ENCODE results near the gene MLN.

MLN gene

GRCh38 chr6:33784787-33785186 is 19.0 kb downstream of the MLN start:
- H3K9me3 ChIP-seq (ENCODE audit: control insufficient read depth, low read length): no peaks in the 10 kb centered on the region
- no peaks in the 10 kb centered on the region for H3K27me3 ChIP-seq (ENCODE audit: control insufficient read depth, insufficient read depth, low read length)
- H3K9ac ChIP-seq: no peak overlapping the region
- peaks cover 23% of the 10 kb centered on the region for H3K4me1 ChIP-seq
- no peak overlapping the region for H3K27ac ChIP-seq
- H3K4me2 ChIP-seq (ENCODE audit: low read length): no peak overlapping the region
- TF ChIP-seq, protein P1, sequence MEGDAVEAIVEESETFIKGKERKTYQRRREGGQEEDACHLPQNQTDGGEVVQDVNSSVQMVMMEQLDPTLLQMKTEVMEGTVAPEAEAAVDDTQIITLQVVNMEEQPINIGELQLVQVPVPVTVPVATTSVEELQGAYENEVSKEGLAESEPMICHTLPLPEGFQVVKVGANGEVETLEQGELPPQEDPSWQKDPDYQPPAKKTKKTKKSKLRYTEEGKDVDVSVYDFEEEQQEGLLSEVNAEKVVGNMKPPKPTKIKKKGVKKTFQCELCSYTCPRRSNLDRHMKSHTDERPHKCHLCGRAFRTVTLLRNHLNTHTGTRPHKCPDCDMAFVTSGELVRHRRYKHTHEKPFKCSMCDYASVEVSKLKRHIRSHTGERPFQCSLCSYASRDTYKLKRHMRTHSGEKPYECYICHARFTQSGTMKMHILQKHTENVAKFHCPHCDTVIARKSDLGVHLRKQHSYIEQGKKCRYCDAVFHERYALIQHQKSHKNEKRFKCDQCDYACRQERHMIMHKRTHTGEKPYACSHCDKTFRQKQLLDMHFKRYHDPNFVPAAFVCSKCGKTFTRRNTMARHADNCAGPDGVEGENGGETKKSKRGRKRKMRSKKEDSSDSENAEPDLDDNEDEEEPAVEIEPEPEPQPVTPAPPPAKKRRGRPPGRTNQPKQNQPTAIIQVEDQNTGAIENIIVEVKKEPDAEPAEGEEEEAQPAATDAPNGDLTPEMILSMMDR (IDR thresholded peaks at IDR 0.05): no peak
- no peak overlapping the region for H2AFZ ChIP-seq
- H3K36me3 ChIP-seq (ENCODE audit: control insufficient read depth, insufficient read depth, low read length): no peaks in the 10 kb centered on the region
- H3K4me3 ChIP-seq (ENCODE audit: low read depth, low read length): no peak overlapping the region
- peaks cover 52% of the 10 kb centered on the region for H3K79me2 ChIP-seq

GRCh38 chr6:33783781-33784520 is 19.9 kb downstream of the MLN start:
- peaks cover 18% of the 10 kb centered on the region for H3K4me1 ChIP-seq
- no peak overlapping the region for H3K4me3 ChIP-seq (ENCODE audit: low read depth, low read length)
- no peaks in the 10 kb centered on the region for H3K9me3 ChIP-seq (ENCODE audit: control insufficient read depth, low read length)
- H3K27ac ChIP-seq: no peak overlapping the region
- no peaks in the 10 kb centered on the region for H3K36me3 ChIP-seq (ENCODE audit: control insufficient read depth, insufficient read depth, low read length)
- H3K27me3 ChIP-seq (ENCODE audit: control insufficient read depth, insufficient read depth, low read length): no peaks in the 10 kb centered on the region
- TF ChIP-seq, protein P1 (IDR thresholded peaks at IDR 0.05): no peak
- peaks cover 47% of the 10 kb centered on the region for H3K79me2 ChIP-seq
- no peak overlapping the region for H2AFZ ChIP-seq
- H3K9ac ChIP-seq: no peak overlapping the region
- H3K4me2 ChIP-seq (ENCODE audit: low read length): no peak overlapping the region

DNA sequence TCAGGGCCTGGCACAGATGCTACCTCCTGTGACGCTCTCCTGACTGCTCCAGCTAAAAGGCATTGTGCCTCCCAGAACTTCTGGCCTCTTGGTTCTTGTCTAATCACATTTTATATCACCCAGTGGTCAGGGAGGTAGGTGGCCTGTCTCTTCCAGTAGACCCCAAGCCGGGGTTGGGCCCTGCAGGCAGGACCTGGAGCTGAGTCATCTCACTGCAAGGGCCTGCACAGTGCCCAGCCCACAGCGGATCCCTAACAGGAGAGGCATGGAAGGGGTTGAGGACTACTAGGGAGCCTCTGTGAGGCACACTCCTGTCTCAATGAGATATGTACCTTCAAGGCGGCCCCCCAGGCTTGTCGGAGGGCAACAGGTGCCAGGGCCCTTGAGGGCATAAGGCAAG is 21.2 kb downstream of the MLN start:
- no peaks in the 10 kb centered on the region for H3K9me3 ChIP-seq (ENCODE audit: control insufficient read depth, low read length)
- no peak overlapping the region for H3K4me2 ChIP-seq (ENCODE audit: low read length)
- H3K27me3 ChIP-seq (ENCODE audit: control insufficient read depth, insufficient read depth, low read length): no peaks in the 10 kb centered on the region
- H3K27ac ChIP-seq: no peak overlapping the region
- TF ChIP-seq, protein P1 (IDR thresholded peaks at IDR 0.05): no peak
- no peak overlapping the region for H3K4me3 ChIP-seq (ENCODE audit: low read depth, low read length)
- no peak overlapping the region for H2AFZ ChIP-seq
- no peak overlapping the region for H3K9ac ChIP-seq
- peaks cover 47% of the 10 kb centered on the region for H3K79me2 ChIP-seq
- peaks cover 15% of the 10 kb centered on the region for H3K4me1 ChIP-seq
- no peaks in the 10 kb centered on the region for H3K36me3 ChIP-seq (ENCODE audit: control insufficient read depth, insufficient read depth, low read length)

DNA sequence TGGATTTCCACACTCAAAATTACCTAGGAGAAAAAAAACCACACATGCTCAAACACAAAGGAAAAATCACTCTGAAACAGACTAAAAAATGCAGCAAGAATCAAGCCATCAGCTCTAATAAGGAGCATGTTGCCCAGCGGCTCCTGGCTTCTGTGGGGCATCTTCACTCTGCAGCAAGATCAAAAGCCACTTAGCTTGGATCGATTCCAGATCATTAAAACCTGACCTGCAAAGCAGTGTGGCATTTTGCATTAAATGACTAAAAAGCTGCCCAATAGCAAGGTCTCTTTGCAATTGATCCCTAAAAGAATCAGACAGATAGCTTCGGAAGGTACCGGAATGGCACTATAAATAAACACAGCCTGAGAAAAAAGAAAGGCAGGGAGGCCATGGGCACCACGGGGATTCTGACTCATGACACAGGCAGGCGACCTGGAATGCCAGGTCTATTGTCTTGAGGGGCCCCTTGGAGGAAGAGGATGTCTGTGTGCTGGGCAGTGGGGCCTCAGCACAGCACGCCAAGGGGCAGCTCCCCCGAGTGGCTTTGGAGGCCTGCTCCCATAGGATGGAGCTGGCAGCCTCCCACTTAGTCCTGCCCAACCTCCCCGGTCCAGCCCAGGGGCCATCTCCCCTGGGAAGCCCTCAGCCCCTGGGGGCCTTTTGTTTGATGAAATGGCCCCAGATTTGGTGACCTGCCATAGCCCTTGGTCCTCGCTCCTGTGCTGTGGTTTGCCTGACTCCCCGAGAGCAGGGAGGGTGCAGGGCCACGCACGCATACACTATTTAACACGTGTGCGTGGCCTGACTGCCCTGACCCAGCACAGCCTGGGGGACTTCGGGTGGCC is 22.4 kb downstream of the MLN start:
- TF ChIP-seq, protein P1 (IDR thresholded peaks at IDR 0.05): no peak
- Histone ChIP-seq H3K4me1 (peaks cover 8% of the 10 kb centered on the region), H3K4me3 (ENCODE audit: low read depth, low read length) (no peak overlapping the region), H3K79me2 (peaks cover 41% of the 10 kb centered on the region), H3K4me2 (ENCODE audit: low read length) (no peak overlapping the region), H3K27me3 (ENCODE audit: control insufficient read depth, insufficient read depth, low read length) (no peaks in the 10 kb centered on the region), H3K27ac (no peak overlapping the region), H3K9ac (no peak overlapping the region), H2AFZ (no peak overlapping the region), H3K9me3 (ENCODE audit: control insufficient read depth, low read length) (no peaks in the 10 kb centered on the region), H3K36me3 (ENCODE audit: control insufficient read depth, insufficient read depth, low read length) (no peaks in the 10 kb centered on the region)

All from parathyroid adenoma (tissue), 2 donors.